ENCODE results near the gene SERPINB4. TPM values are rescaled to one million over a fixed set of nuclear protein-coding genes. Genes with fewer than 3 reads are reported as not detected.

SERPINB4 gene
- total RNA-seq, 1 donor from 2014 or later: not detected

- TF ChIP-seq CTCF (IDR thresholded peaks at IDR 0.05): no peak
- Mint-ChIP-seq H3K4me3 (ENCODE audit: unreplicated experiment) (no peak overlapping the region), H3K4me1 (ENCODE audit: unreplicated experiment) (no peaks in the 10 kb centered on the region), H3K9me3 (ENCODE audit: unreplicated experiment) (peaks cover 4% of the 10 kb centered on the region), H3K27ac (ENCODE audit: unreplicated experiment) (no peak overlapping the region), H3K36me3 (ENCODE audit: unreplicated experiment) (no peaks in the 10 kb centered on the region), H3K27me3 (ENCODE audit: unreplicated experiment) (peaks cover 21% of the 10 kb centered on the region)
- no peak for DNase-seq (ENCODE audit: extremely low spot score, unreplicated experiment)
Measured at GRCh38 chr18:63637703-63638102, 6.4 kb downstream of the SERPINB4 start.

GRCh38 chr18:63627819-63628218 is 16.2 kb downstream of the SERPINB4 start:
- no peak for TF ChIP-seq CTCF (IDR thresholded peaks at IDR 0.05)
- no peaks in the 10 kb centered on the region for H3K36me3 Mint-ChIP-seq (ENCODE audit: unreplicated experiment)
- DNase-seq (ENCODE audit: extremely low spot score, unreplicated experiment): no peak
- no peak overlapping the region for H3K27ac Mint-ChIP-seq (ENCODE audit: unreplicated experiment)
- no peaks in the 10 kb centered on the region for H3K4me1 Mint-ChIP-seq (ENCODE audit: unreplicated experiment)
- H3K27me3 Mint-ChIP-seq (ENCODE audit: unreplicated experiment): peaks cover 7% of the 10 kb centered on the region
- no peak overlapping the region for H3K4me3 Mint-ChIP-seq (ENCODE audit: unreplicated experiment)
- H3K9me3 Mint-ChIP-seq (ENCODE audit: unreplicated experiment): peaks cover 39% of the 10 kb centered on the region

- Mint-ChIP-seq H3K4me3 (ENCODE audit: unreplicated experiment) (no peak overlapping the region), H3K27me3 (ENCODE audit: unreplicated experiment) (no peaks in the 10 kb centered on the region), H3K9me3 (ENCODE audit: unreplicated experiment) (peaks cover 38% of the 10 kb centered on the region)
Measured at GRCh38 chr18:63626431-63626830, 17.6 kb downstream of the SERPINB4 start.

GRCh38 chr18:63624863-63625262 is 19.2 kb downstream of the SERPINB4 start:
- no peaks in the 10 kb centered on the region for H3K27me3 Mint-ChIP-seq (ENCODE audit: unreplicated experiment)
- no peak for TF ChIP-seq CTCF (IDR thresholded peaks at IDR 0.05)
- no peak overlapping the region for H3K4me3 Mint-ChIP-seq (ENCODE audit: unreplicated experiment)
- H3K9me3 Mint-ChIP-seq (ENCODE audit: unreplicated experiment): peaks cover 40% of the 10 kb centered on the region
- no peak for DNase-seq (ENCODE audit: extremely low spot score, unreplicated experiment)
- H3K27ac Mint-ChIP-seq (ENCODE audit: unreplicated experiment): no peak overlapping the region
- no peaks in the 10 kb centered on the region for H3K36me3 Mint-ChIP-seq (ENCODE audit: unreplicated experiment)
- H3K4me1 Mint-ChIP-seq (ENCODE audit: unreplicated experiment): no peaks in the 10 kb centered on the region

More at GRCh38 chr18:63626431-63626830, 17.6 kb downstream of the SERPINB4 start:
- no peaks in the 10 kb centered on the region for H3K36me3 Mint-ChIP-seq (ENCODE audit: unreplicated experiment)
- H3K4me1 Mint-ChIP-seq (ENCODE audit: unreplicated experiment): no peaks in the 10 kb centered on the region
- TF ChIP-seq CTCF (IDR thresholded peaks at IDR 0.05): no peak
- no peak for DNase-seq (ENCODE audit: extremely low spot score, unreplicated experiment)
- no peak overlapping the region for H3K27ac Mint-ChIP-seq (ENCODE audit: unreplicated experiment)

- no peak for DNase-seq (ENCODE audit: extremely low spot score, unreplicated experiment)
- Mint-ChIP-seq H3K27ac (ENCODE audit: unreplicated experiment) (no peak overlapping the region), H3K4me3 (ENCODE audit: unreplicated experiment) (no peak overlapping the region), H3K9me3 (ENCODE audit: unreplicated experiment) (peaks cover 17% of the 10 kb centered on the region), H3K27me3 (ENCODE audit: unreplicated experiment) (peaks cover 3% of the 10 kb centered on the region), H3K4me1 (ENCODE audit: unreplicated experiment) (no peaks in the 10 kb centered on the region), H3K36me3 (ENCODE audit: unreplicated experiment) (no peaks in the 10 kb centered on the region)
- no peak for TF ChIP-seq CTCF (IDR thresholded peaks at IDR 0.05)
Measured at GRCh38 chr18:63619661-63620060, 24.4 kb downstream of the SERPINB4 start.
